Measurements from ENCODE around the gene PCSK9.
"Not testable (repeated sequence)": the region's sequence is repeated elsewhere in the genome, so short reads cannot be mapped to it uniquely, and the experiment has no call there.

Gene PCSK9

GRCh38 chr1:55107101-55107500 lies 67.8 kb downstream of the PCSK9 start:
- H3K4me1 ChIP-seq (ENCODE audit: control insufficient read depth, insufficient read depth, low read length): no peaks in the 10 kb centered on the region
- no peak for DNase-seq (ENCODE audit: low read depth, low spot score)
- no peaks in the 10 kb centered on the region for H3K27me3 ChIP-seq (ENCODE audit: control insufficient read depth, insufficient read depth, low read length)

GRCh38 chr1:55109005-55109404 lies 69.7 kb downstream of the PCSK9 start:
- H3K4me1 ChIP-seq (ENCODE audit: control insufficient read depth, insufficient read depth, low read length); H3K4me3 ChIP-seq (ENCODE audit: low read length); H3K36me3 ChIP-seq (ENCODE audit: control insufficient read depth, insufficient read depth, low read length); H3K27ac ChIP-seq (ENCODE audit: low read length); DNase-seq (ENCODE audit: low read depth, low spot score); H3K9me3 ChIP-seq (ENCODE audit: control insufficient read depth, insufficient read depth, low read length); H3K27me3 ChIP-seq (ENCODE audit: control insufficient read depth, insufficient read depth, low read length): not testable (repeated sequence)
- no CpG with 5 or more reads among the region's 14 CpGs for WGBS (ENCODE audit: insufficient coverage, insufficient read length)

More at GRCh38 chr1:55107101-55107500, 67.8 kb downstream of the PCSK9 start:
- WGBS (ENCODE audit: insufficient coverage, insufficient read length): no CpG with 5 or more reads among the region's 6 CpGs
- Histone ChIP-seq H3K9me3 (ENCODE audit: control insufficient read depth, insufficient read depth, low read length) (no peaks in the 10 kb centered on the region), H3K36me3 (ENCODE audit: control insufficient read depth, insufficient read depth, low read length) (peaks cover 10% of the 10 kb centered on the region; the same call in 1 of the 2 replicates), H3K27ac (ENCODE audit: low read length) (no peak overlapping the region), H3K4me3 (ENCODE audit: low read length) (no peak overlapping the region)
